ENCODE results near the gene ANO4. TPM values are rescaled to one million over a fixed set of nuclear protein-coding genes. Genes with fewer than 3 reads are reported as not detected.

The ANO4 gene
- total and polyA plus RNA-seq, 2 of the 8 experiments (the other 6 are each of a cell fraction or from before 2014, with no cell fraction given), result 1.1 to 3.4 TPM

- Histone ChIP-seq H4K8ac (ENCODE audit: extremely low read depth, insufficient read depth, low read length) (no peak overlapping the region; the same call in 1 of the 2 replicates), H2BK20ac (ENCODE audit: low read length) (no peak overlapping the region), H3K14ac (ENCODE audit: insufficient read length) (no peak overlapping the region), H3K9ac (replicated peaks in 1 of 4; ENCODE audit: extremely low read depth in 1 of 4, low read depth in 3 of 4, low read length in 3 of 4) (no peak overlapping the region), H3K23me2 (ENCODE audit: low read depth, low read length) (no peaks in the 10 kb centered on the region), H2AK5ac (ENCODE audit: low read depth, low read length) (no peak overlapping the region), H4K5ac (ENCODE audit: insufficient read length, low read depth, low read length) (no peak overlapping the region), H3K56ac (replicated peaks; ENCODE audit: insufficient read length, low read depth, low read length) (no peak overlapping the region), H3K4me1 (replicated peaks in 1 of 4; ENCODE audit: control insufficient read depth in 3 of 4, insufficient read depth in 4 of 4, low read length in 3 of 4) (no peaks in the 10 kb centered on the region), H3K23ac (ENCODE audit: insufficient read length) (no peak overlapping the region), H2BK15ac (ENCODE audit: low read length) (no peak overlapping the region), H2AFZ (ENCODE audit: low read length) (no peak overlapping the region), H3K4me3 (ENCODE audit: extremely low read depth in 1 of 4, insufficient read depth in 2 of 4, low read depth in 3 of 4, low read length in 4 of 4) (no peak overlapping the region), H3K18ac (ENCODE audit: extremely low read depth, low read length) (no peak overlapping the region), H3K9me3 (ENCODE audit: insufficient read depth in 2 of 2, low read depth in 1 of 2, low read length in 1 of 2) (no peaks in the 10 kb centered on the region), H4K91ac (replicated peaks; ENCODE audit: insufficient read length, low read length) (no peak overlapping the region), H2BK5ac (ENCODE audit: low read depth, low read length) (no peak overlapping the region), H4K20me1 (replicated peaks in 1 of 2; ENCODE audit: control insufficient read depth in 1 of 2, insufficient read depth in 2 of 2, low read length in 2 of 2) (no peaks in the 10 kb centered on the region), H3K27ac (ENCODE audit: low read depth, low read length) (no peak overlapping the region), H3K79me2 (ENCODE audit: control insufficient read depth in 1 of 2, insufficient read depth in 2 of 2, low read length in 2 of 2) (no peaks in the 10 kb centered on the region), H3K36me3 (ENCODE audit: control insufficient read depth in 2 of 4, insufficient read depth in 4 of 4, low read length in 3 of 4) (no peaks in the 10 kb centered on the region), H2BK120ac (replicated peaks; ENCODE audit: low read depth, low read length) (no peak overlapping the region), H3K27me3 (replicated peaks in 1 of 4; ENCODE audit: control insufficient read depth in 3 of 4, extremely low read depth in 1 of 4, insufficient read depth in 3 of 4, low read length in 3 of 4) (no peaks in the 10 kb centered on the region), H3K4me2 (ENCODE audit: insufficient read depth in 1 of 2, low read depth in 2 of 2, low read length in 2 of 2) (no peak overlapping the region), H3K4ac (replicated peaks; ENCODE audit: insufficient read length, low read depth, low read length) (no peak overlapping the region), H3K79me1 (ENCODE audit: low read depth, low read length) (no peaks in the 10 kb centered on the region), H2BK12ac (ENCODE audit: low read depth, low read length) (no peak overlapping the region)
- ChIA-PET CTCF (ENCODE audit: partially characterized antibody) (interaction anchor here (0.8 to 1.6 kb wide), 2 partner anchors 15 to 21 kb away, joined by 3 to 4 read pairs; no protein-coding TSS in a partner anchor), POLR2A (ENCODE audit: partially characterized antibody) (no interaction called here)
- DNase-seq (ENCODE audit: low read depth in 1 of 2, low spot score in 2 of 2) (no peak), FAIRE-seq (no peak)
- 88% methylated on average over 5 of the region's 5 CpGs; no CpG with 5 or more reads in 1 of the 2 experiments for WGBS, 2 experiments (ENCODE audit: extremely low coverage in 1 of 2, insufficient coverage in 1 of 2, insufficient read length in 1 of 2, insufficient replicate concordance in 2 of 2, low coverage in 1 of 2, low lambda C conversion rate in 2 of 2, missing lambda C conversion rate in 1 of 2)
- no peak for TF ChIP-seq EZH2 (IDR thresholded peaks at IDR 0.05; ENCODE audit: low read depth, low read length, severe bottlenecking)
- TF ChIP-seq NANOG (IDR thresholded peaks at IDR 0.05; ENCODE audit: insufficient read depth, low read depth, low read length, poor library complexity, severe bottlenecking), result no peak
- no peak for TF ChIP-seq ZNF274 (IDR thresholded peaks at IDR 0.05; ENCODE audit: borderline replicate concordance, extremely low read depth, low read length)
- TF ChIP-seq CHD2 (IDR thresholded peaks at IDR 0.05; ENCODE audit: low read length), result no peak
- no peak for TF ChIP-seq PHF8 (conservative IDR thresholded peaks at IDR 0.05; ENCODE audit: low read depth, low read length)
- no peak for TF ChIP-seq BCL11A (IDR thresholded peaks at IDR 0.05; ENCODE audit: low read depth in 2 of 2, low read length in 2 of 2)
Measured at GRCh38 chr12:100897240-100897639, 102.7 kb downstream of the ANO4 start.
